ENCODE measurements around the gene RIIAD1.

- TF ChIP-seq EZH2 (IDR thresholded peaks at IDR 0.05; ENCODE audit: insufficient read depth, poor library complexity, severe bottlenecking): no peak
- no peak for TF ChIP-seq EZH2phosphoT487 (IDR thresholded peaks at IDR 0.05; ENCODE audit: insufficient read depth, low read depth)
Measured at GRCh38 chr1:151756291-151756690, 35.0 kb downstream of the RIIAD1 start.
